HL-60/S4 treated with retinoic acid at 250 ng/mL for 4 days and 3 days (cell line): ENCODE results near the gene ABLIM2.
"Not testable (repeated sequence)": the region's sequence is repeated elsewhere in the genome, so short reads cannot be mapped to it uniquely, and the experiment has no call there.

Experiments used
- in situ Hi-C: fragments of 300-500 bp; cut with MboI; formaldehyde crosslinking; loops from 2 replicates; pipeline ENCODE4 v1.7.0; 2022; ENCODE audit warnings: low sequenced_read_pairs

The ABLIM2 gene

GRCh38 chr4:7922466-7922865 lies 236.1 kb downstream of the ABLIM2 start:
- in situ Hi-C loops = no loop called here

- in situ Hi-C loops = no loop called here
Observed at GRCh38 chr4:7918981-7919380, 239.6 kb downstream of the ABLIM2 start.

GRCh38 chr4:7918187-7918586 lies 240.4 kb downstream of the ABLIM2 start:
- in situ Hi-C loops = not testable (repeated sequence)

- in situ Hi-C loops = no loop called here
Observed at GRCh38 chr4:7917669-7918068, 240.9 kb downstream of the ABLIM2 start.

- in situ Hi-C loops = no loop called here
Observed at GRCh38 chr4:7915875-7916242, 242.8 kb downstream of the ABLIM2 start.
